ENCODE data around the gene TMEM212.
A peak's percentile ranks its signal among the peaks of the same experiment; 100 is the strongest.

TMEM212 gene

DNA sequence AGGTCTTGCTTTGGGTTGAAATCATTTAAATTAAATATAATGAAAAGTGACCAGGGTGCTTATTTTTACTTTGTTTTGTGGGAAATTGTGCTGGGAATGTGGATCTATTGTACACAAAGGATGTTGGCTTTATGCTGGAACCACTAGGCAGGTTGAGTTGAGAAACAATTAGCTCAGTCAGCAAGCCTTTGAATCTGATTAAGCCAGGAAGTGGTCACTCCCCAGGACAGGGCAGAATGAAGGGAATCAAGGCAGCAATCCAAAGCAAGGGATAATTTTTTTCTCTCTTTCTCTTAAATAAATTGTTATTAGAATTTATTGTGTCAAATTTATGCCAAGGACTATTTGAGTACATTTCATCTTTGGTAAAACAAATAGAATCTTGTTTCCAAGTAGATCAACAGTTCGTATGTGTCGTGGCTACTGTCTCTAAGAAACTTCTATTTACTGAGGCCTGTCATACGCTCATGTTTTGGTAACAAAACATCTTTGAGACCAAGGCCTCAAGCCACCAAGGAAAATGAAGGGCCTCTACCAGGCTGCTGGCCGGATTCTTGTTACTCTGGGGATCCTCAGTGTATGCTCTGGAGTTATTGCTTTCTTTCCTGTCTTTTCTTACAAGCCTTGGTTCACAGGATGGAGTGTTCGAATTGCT lies at the start of gene TMEM212:
Gene TMEM212, plus strand, starts transcription at position 486 of the 655 bp plus-strand sequence. Its CDS starts 35 bp downstream, at position 521.
- no peak for DNase-seq

DNA sequence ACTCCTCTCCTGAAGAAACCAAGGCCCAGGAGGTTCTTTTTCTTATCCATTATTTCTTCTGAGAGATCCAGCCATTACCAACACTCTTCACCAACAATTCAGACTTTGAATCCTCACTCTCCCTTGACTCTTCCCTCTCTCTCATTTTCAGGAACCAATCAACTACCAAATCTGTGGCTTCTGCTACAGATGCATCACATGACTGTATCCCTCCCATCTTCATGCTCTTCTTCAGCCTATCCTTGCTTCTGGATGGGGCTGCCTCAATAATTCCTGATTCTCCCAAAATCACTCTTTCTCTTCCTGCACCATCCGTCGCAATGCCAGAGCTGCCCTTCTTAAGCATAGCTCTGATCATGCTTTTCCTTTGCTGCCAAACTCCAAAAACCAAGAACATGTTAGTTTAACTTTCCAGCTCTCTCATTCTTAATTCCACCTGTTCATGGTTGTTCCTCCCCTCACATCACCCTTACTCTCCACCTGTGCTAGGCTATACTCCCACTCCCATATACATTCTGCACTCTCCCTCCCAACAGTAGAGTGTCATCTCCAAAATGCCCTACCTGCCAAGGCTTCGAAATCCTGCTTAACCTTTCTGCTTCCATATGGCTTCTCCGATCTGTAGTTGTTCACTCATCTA lies 46.4 kb upstream of the TMEM212 start:
- no peak for DNase-seq

DNA sequence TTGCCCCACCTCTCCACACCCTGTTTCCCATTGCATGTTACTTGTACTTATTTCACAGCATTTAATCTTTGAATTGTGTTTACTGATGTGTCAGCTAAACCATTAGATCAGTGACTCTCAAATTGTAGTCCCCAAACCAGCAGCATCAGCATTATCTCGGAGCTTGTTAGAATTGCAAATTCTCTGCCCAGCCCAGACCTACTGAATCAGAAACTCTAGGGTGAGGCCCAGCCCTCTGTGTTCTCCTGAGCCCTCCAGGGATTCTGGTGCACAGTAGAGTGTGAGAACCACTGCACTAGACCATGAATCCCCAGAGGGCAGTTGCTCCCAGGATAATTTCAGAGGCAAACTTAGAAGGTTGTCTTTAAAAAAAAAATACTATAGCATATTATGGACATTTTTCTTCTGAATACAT lies 45.9 kb upstream of the TMEM212 start:
- DNase-seq = no peak

DNA sequence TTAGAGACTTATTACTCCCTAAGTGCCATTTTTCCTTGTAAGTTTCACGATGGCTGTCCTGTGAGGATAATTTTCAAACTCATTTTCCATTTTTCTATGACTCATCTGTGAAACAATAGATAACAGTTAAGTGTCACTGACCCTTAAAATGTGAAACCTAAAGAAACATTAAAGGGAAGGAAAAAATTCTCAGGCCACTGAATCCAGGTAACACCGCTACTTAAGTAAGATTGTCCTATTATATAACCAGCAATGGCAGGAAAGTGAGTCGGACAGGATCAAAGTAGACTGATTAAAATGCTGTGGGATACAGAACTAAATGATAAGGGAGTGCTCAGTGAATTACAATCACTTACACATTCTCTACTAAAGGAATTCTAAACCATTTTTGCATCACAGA lies 45.3 kb upstream of the TMEM212 start:
- DNase-seq = no peak

DNA sequence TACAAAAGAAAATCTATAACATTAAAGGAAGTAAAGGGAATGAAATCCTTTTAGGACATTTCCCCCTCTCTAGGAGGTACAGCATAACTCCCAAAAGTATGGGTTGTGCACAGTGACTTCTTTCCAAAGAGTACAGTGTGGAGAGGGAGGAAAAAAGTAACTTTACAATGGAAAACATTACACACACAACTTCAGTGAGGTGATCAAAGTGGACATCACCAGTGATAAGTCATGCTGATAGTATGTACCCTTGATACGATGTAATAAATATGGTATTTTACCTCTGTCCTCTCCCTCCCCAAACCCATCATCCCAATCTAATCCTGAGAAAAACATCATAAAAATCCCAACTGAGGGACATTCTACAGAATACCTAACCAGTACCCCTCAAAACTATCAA lies 43.6 kb upstream of the TMEM212 start:
- no peak for DNase-seq

DNA sequence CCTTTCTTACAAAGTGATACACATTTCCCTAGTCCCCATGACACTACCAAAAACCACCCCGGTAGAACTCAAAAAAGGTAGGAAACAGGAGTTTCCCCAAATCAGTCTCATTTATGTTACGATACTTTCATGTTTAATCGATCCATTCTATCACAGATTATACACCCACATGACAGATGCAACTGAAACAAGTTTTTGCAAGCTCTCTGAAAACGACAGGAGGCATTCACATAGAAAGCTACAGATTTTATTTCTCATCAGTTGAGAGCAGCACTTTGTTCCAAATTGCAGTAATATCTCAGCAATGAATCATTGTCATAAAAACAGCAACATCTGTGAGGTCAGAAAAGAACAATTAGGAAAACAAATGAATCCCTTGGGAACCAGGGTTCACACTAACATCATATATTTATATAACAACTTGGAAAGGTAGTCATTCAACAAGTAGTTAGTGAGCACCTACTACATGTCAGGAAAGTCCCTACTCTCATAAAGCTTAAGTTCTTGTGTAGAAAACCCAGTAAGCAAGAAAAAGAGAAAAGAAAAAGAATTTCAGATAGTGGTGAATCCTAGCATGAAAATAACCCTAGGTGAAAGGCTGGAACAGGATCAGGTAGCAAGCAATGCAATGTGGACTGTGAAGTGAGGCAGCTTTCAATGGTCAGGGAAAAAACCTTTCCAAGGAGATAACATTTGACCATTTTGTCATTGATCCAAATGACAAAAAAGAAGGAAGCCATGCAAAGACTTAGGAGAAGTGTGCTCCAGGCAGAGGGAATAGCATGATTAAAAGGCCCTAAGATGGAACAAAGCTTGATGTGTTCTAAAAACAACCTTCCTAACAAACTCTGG lies 41.2 kb upstream of the TMEM212 start:
- DNase-seq = no peak

DNA sequence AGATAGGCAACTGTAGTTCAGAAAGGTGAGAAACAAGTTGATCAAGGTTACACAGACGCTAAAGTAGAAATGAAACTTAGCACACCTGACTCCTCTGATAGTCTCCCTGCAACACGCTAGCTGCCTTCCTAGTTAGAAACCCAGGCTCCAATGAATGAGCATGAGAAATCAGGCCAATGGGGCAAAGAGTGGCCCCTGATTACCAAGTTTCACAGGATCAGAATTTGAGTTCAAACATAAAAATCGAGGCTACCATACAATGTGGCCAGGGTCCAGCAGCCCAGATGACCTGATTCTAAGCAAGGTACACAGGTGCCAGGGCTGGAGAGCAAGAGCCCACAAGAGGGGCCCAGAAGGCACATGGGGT lies 40.6 kb upstream of the TMEM212 start:
- DNase-seq = no peak

DNA sequence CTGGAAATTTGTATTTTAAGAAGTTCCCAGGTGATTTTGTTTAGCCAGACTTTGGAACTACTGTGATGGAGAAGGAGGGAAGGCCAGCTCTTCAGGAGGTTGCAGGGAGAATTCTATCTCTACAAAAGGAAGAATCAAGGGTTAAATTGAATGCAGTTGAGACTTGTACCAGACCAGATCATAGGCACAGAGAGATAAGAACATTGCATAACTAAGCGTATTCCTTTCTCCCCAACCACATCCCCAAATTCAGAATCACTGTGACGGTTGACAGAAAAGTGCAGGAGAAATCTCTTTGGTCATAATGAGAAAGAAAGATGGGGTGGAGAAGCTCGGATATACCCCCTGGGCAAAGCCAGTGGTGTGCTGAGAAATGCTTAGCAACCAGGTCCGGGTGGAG lies 40.1 kb upstream of the TMEM212 start:
- DNase-seq = no peak

DNA sequence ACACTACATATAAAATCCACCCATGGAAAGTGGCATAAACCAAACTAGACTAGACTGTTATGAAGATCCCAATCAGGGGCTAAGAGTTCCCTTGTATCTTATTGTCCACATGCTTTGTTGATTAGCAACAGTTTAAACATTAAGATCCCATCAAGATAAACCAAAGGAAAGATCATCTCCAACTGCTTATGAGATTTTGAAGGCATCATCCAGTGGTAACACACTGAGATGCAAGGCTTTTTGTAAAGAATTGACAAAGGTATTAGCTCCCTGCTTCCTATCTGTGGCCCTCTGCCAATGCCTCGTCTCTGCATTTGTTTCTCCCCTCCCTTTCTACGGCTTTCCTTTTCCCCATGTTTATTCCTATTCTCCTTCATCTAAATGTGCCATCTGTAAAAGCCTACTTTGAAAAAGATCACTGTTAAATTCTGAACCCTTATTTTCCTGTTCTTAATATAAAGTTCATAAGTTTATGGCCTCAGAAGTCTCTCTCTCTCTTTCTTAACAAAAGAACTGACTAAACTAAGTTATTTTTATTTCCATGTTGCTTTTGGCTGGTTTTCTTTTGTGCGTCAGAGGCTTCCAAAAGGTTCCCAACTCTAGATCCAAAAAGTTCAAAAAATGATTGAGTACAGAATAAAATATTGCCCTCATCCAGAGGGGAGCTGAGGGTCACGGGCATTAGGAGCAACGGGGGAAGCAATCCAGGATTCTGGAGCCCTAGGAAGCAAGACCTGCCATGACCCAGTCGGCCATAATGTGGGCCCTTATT lies 38.3 kb upstream of the TMEM212 start:
- DNase-seq = no peak

DNA sequence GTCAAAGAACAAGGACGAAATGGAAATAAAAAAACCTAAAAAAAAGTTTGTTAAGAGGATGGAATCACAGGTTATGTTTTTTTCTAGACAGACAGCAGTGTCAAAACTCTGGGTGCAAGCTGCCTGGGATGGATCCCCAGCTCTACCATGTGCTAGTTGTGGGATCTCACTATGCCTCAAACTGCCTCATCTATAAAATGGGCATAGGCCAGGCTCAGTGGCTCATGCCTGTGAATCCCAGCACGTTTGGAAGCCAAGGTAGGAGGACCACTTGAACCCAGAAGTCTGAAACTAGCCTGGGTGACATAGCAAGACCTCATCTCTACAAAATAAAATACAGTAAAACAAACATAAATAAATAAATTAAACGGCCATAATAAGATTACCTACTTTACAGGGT lies 37.5 kb upstream of the TMEM212 start:
- DNase-seq = no peak

DNA sequence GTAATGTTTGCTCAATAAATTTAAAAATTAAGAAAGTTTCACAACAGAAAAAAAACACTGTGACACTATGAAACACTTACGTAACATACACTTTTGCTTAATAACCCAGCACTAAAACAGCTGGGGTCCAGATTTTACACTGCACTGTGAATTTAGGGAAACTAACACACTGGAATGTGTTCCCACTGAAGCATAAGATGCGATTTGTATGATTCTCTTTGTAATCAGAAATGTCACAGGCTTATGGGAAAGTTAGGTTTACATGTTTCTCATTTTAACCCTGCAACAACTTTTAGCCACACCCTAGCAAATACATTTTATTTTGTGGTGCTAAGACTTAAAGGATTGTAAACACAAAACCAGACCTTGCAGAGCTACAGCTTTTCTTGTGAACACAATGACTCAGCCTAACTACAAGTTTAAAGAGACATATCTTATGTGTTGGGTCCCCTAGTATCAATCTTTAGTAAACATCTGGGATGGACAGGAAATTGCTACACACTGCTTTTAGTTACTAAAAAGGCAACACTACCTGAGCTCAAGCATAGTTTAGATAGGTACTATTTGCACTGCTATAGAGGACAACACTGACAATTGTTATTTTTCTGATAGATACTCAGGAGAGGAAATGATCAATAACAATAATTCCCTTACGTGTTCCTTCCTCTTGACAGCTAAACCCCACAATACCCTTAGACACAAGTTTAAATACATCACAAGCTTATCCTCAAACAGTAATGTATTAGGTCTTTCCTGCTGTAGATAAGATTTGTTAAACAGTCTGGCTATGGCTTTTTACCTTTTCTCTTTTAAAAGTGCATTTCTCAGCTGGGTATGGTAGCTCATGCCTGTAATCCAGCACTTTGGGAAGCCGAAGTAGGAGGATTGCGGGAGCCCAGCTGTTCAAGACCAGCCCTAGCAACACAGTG lies 36.7 kb upstream of the TMEM212 start:
- DNase-seq = no peak

DNA sequence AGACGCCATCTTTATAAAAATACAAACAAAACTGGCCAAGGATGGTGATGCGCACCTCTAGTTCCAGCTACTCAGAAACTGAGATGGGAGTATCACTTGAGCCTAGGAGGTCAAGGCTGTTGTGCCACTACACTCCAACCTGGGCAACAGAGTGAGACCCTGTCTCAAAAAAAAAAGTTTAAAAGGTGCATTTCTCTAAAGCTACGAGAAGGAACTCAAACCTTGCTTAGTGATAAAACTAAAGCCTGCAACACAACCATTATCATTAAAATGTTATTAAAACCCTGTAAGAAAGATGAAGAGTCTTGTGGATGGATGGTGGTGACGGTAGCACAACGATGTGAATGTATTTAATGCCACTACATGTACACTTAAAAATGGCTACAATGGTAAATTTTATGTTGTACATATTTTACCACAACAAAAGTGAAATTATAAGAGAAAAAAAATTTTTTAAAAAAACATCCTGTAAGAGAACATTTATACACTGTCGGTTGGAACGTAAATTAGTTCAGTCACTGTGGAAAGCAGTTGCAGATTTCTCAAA lies 35.9 kb upstream of the TMEM212 start:
- no peak for DNase-seq

DNA sequence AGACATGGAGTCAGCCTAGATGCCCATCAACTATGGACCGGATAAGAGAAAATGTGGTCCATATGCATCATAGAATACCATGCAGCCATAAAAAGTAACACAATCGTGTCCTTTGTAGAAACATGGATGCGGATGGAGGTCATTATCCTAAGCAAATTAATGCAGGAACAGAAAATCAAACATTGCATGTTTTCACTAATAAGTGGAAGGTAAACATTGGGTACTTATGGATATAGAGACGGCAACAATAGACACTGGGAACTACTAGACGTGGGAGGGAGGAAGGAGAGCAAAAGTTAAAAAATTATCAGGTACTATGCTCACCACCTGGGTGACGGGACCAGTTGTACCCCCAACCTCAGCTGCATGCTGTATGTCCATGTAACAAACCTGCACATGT lies 35.3 kb upstream of the TMEM212 start:
- no peak for DNase-seq

DNA sequence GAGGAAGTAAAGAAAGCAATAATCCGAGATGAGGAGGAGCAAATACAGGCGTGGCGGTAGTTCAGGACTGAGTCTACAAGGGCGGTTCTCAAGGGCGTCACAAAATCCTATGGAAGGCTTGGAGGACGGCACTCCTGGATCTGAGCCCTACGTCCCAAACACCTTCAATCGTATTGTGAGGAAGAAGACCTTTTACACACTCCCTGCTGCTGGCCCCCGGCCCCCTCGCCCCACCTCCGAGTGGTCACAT lies 33.6 kb upstream of the TMEM212 start:
- no peak for DNase-seq

DNA sequence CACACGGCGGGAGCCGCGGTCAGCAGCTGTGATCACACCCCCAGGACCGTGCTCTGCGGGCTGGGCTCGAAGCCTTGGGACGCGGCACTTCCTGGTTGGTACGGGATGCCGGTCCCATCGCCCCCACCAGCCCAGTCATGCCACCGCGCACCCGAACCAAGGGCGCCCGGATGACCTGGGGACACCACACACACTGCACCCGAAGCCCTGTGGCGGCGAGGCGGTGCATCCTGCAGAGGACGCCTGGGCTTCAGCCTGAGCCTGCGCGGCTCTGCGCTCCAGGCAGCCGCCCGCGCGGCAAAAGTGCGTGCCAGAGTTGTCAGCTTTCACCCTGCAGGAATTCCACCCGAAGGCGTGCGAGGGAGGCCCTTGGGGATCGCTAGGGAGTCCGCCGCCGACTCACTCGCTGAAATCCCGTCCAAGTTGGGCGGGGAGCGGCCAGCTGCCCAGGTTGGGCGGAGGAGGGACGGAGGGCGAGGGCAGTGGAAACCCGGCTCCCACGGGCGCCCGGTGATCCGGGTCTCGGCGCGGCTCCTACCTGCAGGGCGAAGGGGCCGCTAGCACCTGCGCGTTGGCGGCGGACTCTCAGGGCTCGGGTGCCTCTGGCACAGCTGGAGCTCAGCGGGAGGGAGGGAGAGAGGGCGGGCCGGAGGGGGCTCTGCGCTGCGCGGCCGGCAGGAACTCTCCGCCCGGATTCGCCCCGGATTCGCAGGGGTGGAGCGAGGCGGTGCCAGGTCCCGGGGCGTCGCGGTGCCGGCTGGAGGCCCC lies 33.1 kb upstream of the TMEM212 start, which contains the start of gene PLD1:
Gene PLD1, minus strand, starts transcription at position 623 of the 768 bp plus-strand sequence. CDS start 72,432 bp downstream, outside the sequence.
- DNase-seq = peak; percentile 5

DNA sequence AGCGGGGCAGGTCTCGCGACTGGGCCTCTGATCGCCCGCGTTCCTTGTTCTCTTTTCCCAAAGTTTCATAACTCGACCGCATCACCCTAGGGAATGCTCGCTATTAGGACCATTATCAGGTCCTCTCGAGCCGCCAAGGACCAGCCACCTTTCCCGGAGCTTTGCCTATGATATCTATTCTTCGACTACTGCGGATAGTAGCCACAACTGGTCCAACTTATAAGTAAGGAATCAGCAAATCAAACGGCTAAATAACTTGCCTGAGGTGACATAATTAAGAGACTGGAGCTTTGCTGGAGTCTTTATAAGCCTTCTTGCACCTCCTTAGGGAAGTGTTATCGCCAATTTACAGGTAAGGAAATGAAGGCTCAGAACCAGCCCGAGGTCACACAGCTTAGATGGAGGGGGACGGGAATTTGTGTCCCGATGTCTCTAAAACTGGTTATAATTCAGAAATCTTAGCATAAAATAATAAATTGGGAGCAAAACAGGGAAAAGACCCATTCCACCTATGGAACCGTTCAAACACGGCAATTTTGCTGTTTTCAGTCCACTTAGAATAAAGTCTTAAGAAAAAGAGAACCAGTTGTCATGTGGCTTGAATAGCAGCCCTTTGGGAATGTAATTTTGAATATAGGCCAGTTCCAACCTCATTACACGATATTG lies 32.4 kb upstream of the TMEM212 start:
- DNase-seq = no peak

DNA sequence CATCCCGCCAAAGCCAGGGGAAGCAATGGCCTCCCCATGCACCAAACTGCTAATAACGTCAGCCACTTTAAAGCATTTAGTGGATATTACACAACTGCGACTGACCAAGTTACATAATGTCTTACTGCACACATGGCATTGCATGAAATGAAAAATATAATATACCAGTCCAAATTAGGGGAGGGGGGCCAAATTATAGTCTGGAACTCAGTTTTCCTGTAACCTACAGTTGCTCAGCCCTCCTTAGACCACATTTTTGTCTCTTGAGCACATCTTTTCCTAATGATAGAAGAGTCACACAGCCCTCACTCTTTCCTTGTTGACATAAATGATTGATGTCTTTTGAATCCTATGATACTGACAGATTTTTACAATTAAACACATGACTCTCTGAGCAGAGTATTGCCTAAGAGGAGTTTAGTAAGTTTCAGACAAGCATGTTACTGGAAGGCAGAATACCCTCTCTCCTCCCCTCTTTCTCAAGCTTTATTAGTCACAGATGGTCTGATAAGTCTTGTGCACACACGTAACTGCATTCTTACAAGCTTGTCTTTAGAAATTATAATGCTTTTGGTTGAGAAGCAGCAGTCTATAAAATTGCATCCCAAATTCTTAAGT lies 31.7 kb upstream of the TMEM212 start:
- no peak for DNase-seq

DNA sequence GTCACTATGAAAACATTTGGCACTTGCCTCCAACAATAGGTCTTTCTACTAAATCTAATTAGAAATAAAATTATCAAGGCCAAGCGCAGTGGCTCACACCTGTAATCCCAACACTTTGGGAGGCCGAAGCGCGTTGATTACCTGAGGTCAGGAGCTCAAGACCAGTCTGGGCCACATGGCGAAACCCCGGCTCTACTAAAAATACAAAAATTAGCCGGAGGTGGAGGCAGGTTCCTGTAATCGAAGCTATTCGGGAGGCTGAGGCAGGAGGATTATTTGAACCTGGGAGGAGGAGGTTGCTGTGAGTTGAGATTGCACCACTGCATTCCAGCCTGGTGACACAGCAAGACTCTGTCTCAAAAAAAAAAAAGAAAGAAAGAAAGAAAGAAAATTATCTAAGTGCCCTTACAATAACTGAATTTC lies 31.2 kb upstream of the TMEM212 start:
- no peak for DNase-seq

DNA sequence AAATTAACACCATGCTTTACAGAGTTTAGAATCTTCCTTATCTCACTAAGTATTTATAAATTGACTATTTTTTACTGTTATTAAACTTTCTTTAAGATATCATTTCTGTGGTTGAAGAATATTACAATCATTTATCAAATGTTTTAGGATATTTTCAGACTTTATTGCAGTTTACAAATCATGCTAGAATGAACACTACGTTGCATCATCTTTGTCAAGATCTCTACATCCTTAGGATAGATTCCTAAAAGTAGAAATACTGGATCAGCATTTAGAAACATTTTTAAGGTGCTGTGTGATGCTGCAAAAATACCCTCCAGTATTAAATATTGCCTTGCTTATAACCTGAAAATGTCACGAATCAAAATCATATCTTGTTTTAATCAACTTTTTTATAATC lies 30.3 kb upstream of the TMEM212 start:
- DNase-seq = no peak

DNA sequence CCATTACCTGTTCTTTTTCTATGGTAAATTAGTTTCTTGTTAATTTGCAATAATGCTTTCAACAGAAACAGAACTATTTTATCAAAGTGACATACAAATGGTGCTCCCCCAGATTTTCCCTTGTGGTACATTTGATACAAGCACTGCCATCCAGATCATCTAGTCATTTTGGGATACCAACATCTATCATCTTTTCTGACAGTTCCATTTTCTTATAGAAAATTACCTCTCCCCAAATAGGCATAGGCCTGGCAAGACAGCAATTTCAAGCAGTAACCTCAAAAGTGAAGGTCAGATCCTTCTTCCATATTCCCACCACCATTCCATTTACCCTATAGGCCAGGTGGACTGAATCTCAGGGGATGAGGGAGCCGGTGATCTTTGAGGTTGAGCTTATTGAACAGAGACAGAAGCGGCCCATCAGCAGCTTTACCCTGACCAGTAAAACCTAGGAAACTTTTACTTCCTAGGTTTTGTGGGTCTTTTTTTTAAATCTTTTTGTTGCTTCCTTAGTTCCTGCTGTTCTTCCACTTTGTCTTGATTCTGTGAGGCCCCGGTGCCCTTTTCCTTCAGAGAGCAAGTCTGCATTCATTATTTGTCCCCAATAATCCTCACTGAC lies 29.8 kb upstream of the TMEM212 start:
- DNase-seq = no peak

All from activated T-cell treated with anti-CD3 and anti-CD28 coated beads for 4 hours (primary cell).